Neural cell (in vitro differentiated cells): ENCODE measurements around the gene BSN. TPM values are rescaled to one million over a fixed set of nuclear protein-coding genes. Genes with fewer than 3 reads are reported as not detected.

Experiments used
- H2AFZ ChIP-seq: fragments of 200-600, 300-800 bp; sonication (generic), shearing (Covaris generic); 2 replicates; pipeline ENCODE4 v1.6.0; 2014; ENCODE audit warnings: low read depth, mild to moderate bottlenecking, antibody characterized with exemption, low read length, moderate library complexity
- H3F3A ChIP-seq: fragments of 200-600 bp; shearing (Covaris generic); 2 replicates; pipeline ENCODE4 v1.6.1; 2016; ENCODE audit warnings: mild to moderate bottlenecking, moderate library complexity, mixed read lengths, antibody characterized with exemption, low read length; ENCODE audit not compliant: insufficient read depth, poor library complexity, severe bottlenecking
- H3K27ac ChIP-seq: fragments of 200-600, 300-800 bp; sonication (generic), shearing (Covaris generic); 2 replicates; pipeline ENCODE4 v1.5.1; 2014; ENCODE audit warnings: mild to moderate bottlenecking, low read length, moderate library complexity
- H3K27me3 ChIP-seq: fragments of 300-800, 200-600 bp; sonication (generic), shearing (Covaris generic); 2 replicates; pipeline ENCODE4 v1.6.0; 2014; ENCODE audit warnings: mild to moderate bottlenecking, low read depth, low read length, moderate library complexity; ENCODE audit not compliant: insufficient read depth
- H3K36me3 ChIP-seq: fragments of 300-800, 200-600 bp; sonication (generic), shearing (Covaris generic); 2 replicates; pipeline ENCODE4 v1.5.1; 2014; ENCODE audit warnings: mild to moderate bottlenecking, antibody characterized with exemption, low read length, moderate library complexity; ENCODE audit not compliant: insufficient read depth
- H3K4me2 ChIP-seq: fragments of 300-800, 200-600 bp; sonication (generic), shearing (Covaris generic); 2 replicates; pipeline ENCODE4 v1.6.0; 2014; ENCODE audit warnings: mild to moderate bottlenecking, low read length
- H3K4me3 ChIP-seq: fragments of 300-800, 200-600 bp; sonication (generic), shearing (Covaris generic); 2 replicates; pipeline ENCODE4 v1.5.1; 2014; ENCODE audit warnings: mild to moderate bottlenecking, low read length, moderate library complexity
- H3K79me2 ChIP-seq: fragments of 200-600 bp; shearing (Covaris generic); replicated peaks from 2 replicates; pipeline ENCODE4 v1.6.0; 2014; ENCODE audit warnings: mild to moderate bottlenecking, low read length, moderate library complexity; ENCODE audit not compliant: insufficient read depth
- H3K9ac ChIP-seq: fragments of 300-800, 200-600 bp; sonication (generic), shearing (Covaris generic); 2 replicates; pipeline ENCODE4 v1.6.1; 2016; ENCODE audit warnings: mild to moderate bottlenecking, low read length, mixed read lengths
- H3K9me2 ChIP-seq: fragments of 200-600 bp; shearing (Covaris generic); 2 replicates; pipeline ENCODE4 v1.6.1; 2016; ENCODE audit warnings: mild to moderate bottlenecking, low read length, mixed read lengths; ENCODE audit not compliant: insufficient read depth
- H3K9me3 ChIP-seq: fragments of 200-600, 300-800 bp; sonication (generic), shearing (Covaris generic); 2 replicates; pipeline ENCODE4 v1.6.1; 2016; ENCODE audit warnings: mild to moderate bottlenecking, mixed run types, low read length, moderate library complexity, mixed read lengths
- H4K20me1 ChIP-seq: fragments of 200-600 bp; shearing (Covaris generic); 2 replicates; pipeline ENCODE4 v1.6.1; 2016; ENCODE audit warnings: mild to moderate bottlenecking, mixed run types; ENCODE audit not compliant: insufficient read depth
- CTCF ChIP-seq: fragments of 450-650 bp; IDR thresholded peaks from 2 replicates; pipeline ENCODE4 v1.5.1; 2014; ENCODE audit warnings: antibody characterized with exemption, mild to moderate bottlenecking, moderate library complexity; ENCODE audit not compliant: poor library complexity, severe bottlenecking
- EP300 ChIP-seq: fragments of 450-650 bp; conservative IDR thresholded peaks from 2 replicates; pipeline ENCODE4 v1.6.1; 2014; ENCODE audit warnings: antibody characterized with exemption, mild to moderate bottlenecking, moderate library complexity; ENCODE audit not compliant: poor library complexity, severe bottlenecking
- EZH2 ChIP-seq: fragments of 200-600, 300-800 bp; shearing (Covaris generic), sonication (generic); IDR thresholded peaks from 2 replicates; pipeline ENCODE4 v1.6.1; 2014; ENCODE audit warnings: antibody characterized with exemption, low read length, borderline replicate concordance, mild to moderate bottlenecking; ENCODE audit not compliant: insufficient read depth, poor library complexity, severe bottlenecking
- MXI1 ChIP-seq: fragments of 450-650 bp; conservative IDR thresholded peaks from 2 replicates; pipeline ENCODE4 v1.6.1; 2014; ENCODE audit warnings: antibody characterized with exemption, mild to moderate bottlenecking; ENCODE audit not compliant: poor library complexity, severe bottlenecking
- POLR2AphosphoS5 ChIP-seq: IDR thresholded peaks from 2 replicates; pipeline ENCODE4 v1.6.1; 2012
- RAD21 ChIP-seq: fragments of 450-650 bp; conservative IDR thresholded peaks from 2 replicates; pipeline ENCODE4 v1.6.1; 2014; ENCODE audit warnings: antibody characterized with exemption, mild to moderate bottlenecking, moderate library complexity
- REST ChIP-seq: IDR thresholded peaks from 2 replicates; pipeline ENCODE4 v1.6.1; 2012; ENCODE audit warnings: borderline replicate concordance
- SMC3 ChIP-seq: fragments of 450-650 bp; conservative IDR thresholded peaks from 2 replicates; pipeline ENCODE4 v1.6.1; 2014; ENCODE audit warnings: antibody characterized with exemption, mild to moderate bottlenecking, moderate library complexity; ENCODE audit not compliant: poor library complexity
- TAF1 ChIP-seq: IDR thresholded peaks from 2 replicates; pipeline ENCODE4 v1.6.1; 2012; ENCODE audit warnings: low read depth
- polyA plus RNA-seq: library from polyadenylated mRNA; depleted of rRNA; stranded (reverse); fragments of >200 nt; gene quantifications from 2 replicates; pipeline ENCODE4 v1.2.3, GENCODE V29; 2014

Gene BSN
- polyA plus RNA-seq, 1 donor from 2014 or later, result 2.0 TPM

GRCh38 chr3:49700453-49701128 is 146.3 kb downstream of the BSN start:
- H3K27me3 ChIP-seq, result no peaks in the 10 kb centered on the region
- no peaks in the 10 kb centered on the region for H3K79me2 ChIP-seq
- no peaks in the 10 kb centered on the region for H3K36me3 ChIP-seq
- no peaks in the 10 kb centered on the region for H3K9me3 ChIP-seq
- H3K4me2 ChIP-seq, result no peak overlapping the region
- no peaks in the 10 kb centered on the region for H3K9me2 ChIP-seq
- TF ChIP-seq EZH2 (no peak), SMC3 (no peak), CTCF (no peak), RAD21 (no peak), EP300 (no peak), TAF1 (no peak), REST (no peak), POLR2AphosphoS5 (no peak), MXI1 (no peak)
- no peak overlapping the region for H3K9ac ChIP-seq
- H3K27ac ChIP-seq, result no peak overlapping the region
- H3K4me3 ChIP-seq, result no peak overlapping the region
- H2AFZ ChIP-seq, result no peak overlapping the region
- H4K20me1 ChIP-seq, result no peaks in the 10 kb centered on the region
- H3F3A ChIP-seq, result no peaks in the 10 kb centered on the region

GRCh38 chr3:49701388-49702077 is 147.3 kb downstream of the BSN start:
- TF ChIP-seq TAF1, result no peak
- TF ChIP-seq SMC3, result peak; percentile 41
- peak; percentile 38 for TF ChIP-seq RAD21
- TF ChIP-seq CTCF, result peak; percentile 56
- Histone ChIP-seq H4K20me1 (no peaks in the 10 kb centered on the region), H3K9me3 (no peaks in the 10 kb centered on the region), H3K4me2 (no peak overlapping the region), H3K27ac (no peak overlapping the region), H2AFZ (no peak overlapping the region), H3K27me3 (no peaks in the 10 kb centered on the region), H3K36me3 (no peaks in the 10 kb centered on the region), H3F3A (no peaks in the 10 kb centered on the region), H3K9ac (no peak overlapping the region), H3K79me2 (no peaks in the 10 kb centered on the region), H3K4me3 (no peak overlapping the region), H3K9me2 (no peaks in the 10 kb centered on the region)
